Trophoblast cell (in vitro differentiated cells and primary cell): ENCODE data around the gene ABLIM3.
"Not testable (repeated sequence)": the region's sequence is repeated elsewhere in the genome, so short reads cannot be mapped to it uniquely, and the experiment has no call there.

Experiments
- DNase-seq, 2 donors: peaks; one replicate each; pipeline ENCODE4 v3.0.0-alpha.2; 2016
- H2AFZ ChIP-seq: 2 replicates; pipeline ENCODE4 v1.6.1; 2013; ENCODE audit warnings: low read length, moderate library complexity, mild to moderate bottlenecking; ENCODE audit not compliant: insufficient read depth, poor library complexity
- H2AK5ac ChIP-seq: 2 replicates; pipeline ENCODE4 v1.6.1; 2013; ENCODE audit warnings: mild to moderate bottlenecking, low read length
- H2BK120ac ChIP-seq: 2 replicates; pipeline ENCODE4 v1.6.1; 2013; ENCODE audit warnings: low read length, mild to moderate bottlenecking, moderate library complexity; ENCODE audit not compliant: insufficient read depth, poor library complexity
- H2BK12ac ChIP-seq: 2 replicates; pipeline ENCODE4 v1.6.1; 2013; ENCODE audit warnings: mild to moderate bottlenecking, low read length, moderate library complexity
- H2BK5ac ChIP-seq: 2 replicates; pipeline ENCODE4 v1.6.1; 2013; ENCODE audit warnings: low read length, low read depth, moderate library complexity, mild to moderate bottlenecking; ENCODE audit not compliant: poor library complexity
- H3K14ac ChIP-seq: 2 replicates; pipeline ENCODE4 v1.6.1; 2013; ENCODE audit warnings: mild to moderate bottlenecking, low read length
- H3K18ac ChIP-seq: 2 replicates; pipeline ENCODE4 v1.6.1; 2013; ENCODE audit warnings: mild to moderate bottlenecking, low read length
- H3K23ac ChIP-seq: 2 replicates; pipeline ENCODE4 v1.6.1; 2013; ENCODE audit warnings: low read length
- H3K27ac ChIP-seq: 2 replicates; pipeline ENCODE4 v1.5.1; 2013; ENCODE audit warnings: low read depth, mild to moderate bottlenecking, inconsistent platforms, low read length, moderate library complexity
- H3K27me3 ChIP-seq: 2 replicates; pipeline ENCODE4 v1.6.1; 2013; ENCODE audit warnings: inconsistent platforms, mild to moderate bottlenecking, low read length, moderate library complexity; ENCODE audit not compliant: insufficient read depth
- H3K36me3 ChIP-seq, 2 experiments: 1 replicate in 1 of 2; 2 replicates in 1 of 2; pipeline ENCODE4 v1.6.1; 2013; ENCODE audit warnings: low read length in 2 of 2, mild to moderate bottlenecking in 2 of 2, moderate library complexity in 1 of 2; ENCODE audit not compliant: insufficient read depth in 2 of 2, control insufficient read depth in 1 of 2
- H3K4ac ChIP-seq: 2 replicates; pipeline ENCODE4 v1.6.1; 2013; ENCODE audit warnings: low read depth, mild to moderate bottlenecking, low read length, moderate library complexity
- H3K4me1 ChIP-seq, 2 experiments: 1 replicate in 1 of 2; 2 replicates in 1 of 2; pipeline ENCODE4 v1.6.1; 2013; ENCODE audit warnings: low read length in 2 of 2, mild to moderate bottlenecking in 2 of 2, moderate library complexity in 1 of 2; ENCODE audit not compliant: insufficient read depth in 2 of 2, control insufficient read depth in 1 of 2
- H3K4me2 ChIP-seq: 2 replicates; pipeline ENCODE4 v1.6.1; 2013; ENCODE audit warnings: inconsistent platforms, mild to moderate bottlenecking, low read length, moderate library complexity
- H3K4me3 ChIP-seq: 2 replicates; pipeline ENCODE4 v1.5.1; 2013; ENCODE audit warnings: mild to moderate bottlenecking, low read depth, low read length, inconsistent platforms
- H3K79me1 ChIP-seq: one replicate; pipeline ENCODE4 v1.6.1; 2013; ENCODE audit warnings: low read length
- H3K79me2 ChIP-seq: 2 replicates; pipeline ENCODE4 v1.6.1; 2013; ENCODE audit warnings: low read length, mild to moderate bottlenecking; ENCODE audit not compliant: control insufficient read depth, insufficient read depth, poor library complexity
- H3K9ac ChIP-seq: 2 replicates; pipeline ENCODE4 v1.6.1; 2013; ENCODE audit warnings: mild to moderate bottlenecking, low read length
- H3K9me3 ChIP-seq: 2 replicates; pipeline ENCODE4 v1.6.1; 2013; ENCODE audit warnings: low read depth, mild to moderate bottlenecking, control low read depth, inconsistent platforms, low read length; ENCODE audit not compliant: insufficient read depth
- H4K12ac ChIP-seq: 2 replicates; pipeline ENCODE4 v1.6.1; 2013; ENCODE audit warnings: low read depth, mild to moderate bottlenecking, low read length, moderate library complexity
- H4K8ac ChIP-seq: 2 replicates; pipeline ENCODE4 v1.6.1; 2013; ENCODE audit warnings: low read depth, mild to moderate bottlenecking, low read length, moderate library complexity
- H4K91ac ChIP-seq: one replicate; pipeline ENCODE4 v1.6.1; 2013; ENCODE audit warnings: low read depth, mild to moderate bottlenecking, low read length, moderate library complexity
- WGBS: extraction: QIAGEN DNeasy Blood & Tissue Kit; methylation state at CpG from one replicate; pipeline ENCODE4 v1.1.7; 2013; ENCODE audit warnings: missing lambda C conversion rate; ENCODE audit not compliant: insufficient read length, insufficient coverage; ENCODE audit errors: extremely low coverage; 5-methylcytosine and 5-hydroxymethylcytosine counted together

ABLIM3 gene

DNA sequence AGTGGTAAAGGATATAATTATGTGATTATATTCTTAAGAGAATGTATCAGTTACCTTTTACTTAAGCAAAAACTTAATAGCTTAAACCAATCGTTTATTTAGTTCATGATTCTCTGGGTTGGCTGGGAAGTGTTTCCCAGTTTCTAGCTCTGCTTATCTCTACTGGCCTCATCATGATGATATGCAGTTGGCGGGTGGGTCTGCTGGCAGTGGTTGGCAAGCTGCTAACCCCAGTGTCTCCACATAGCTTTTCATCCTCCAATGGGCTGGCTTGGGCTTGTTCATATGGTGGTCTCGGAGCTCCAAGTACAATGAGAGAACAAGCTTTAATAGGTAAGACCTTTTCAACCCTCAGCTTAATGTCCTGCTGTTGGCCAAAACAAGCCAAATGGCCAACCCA lies 43.8 kb downstream of the ABLIM3 start:
- Histone ChIP-seq H4K12ac (no peak overlapping the region), H2AK5ac (no peak overlapping the region), H3K4me2 (no peak overlapping the region), H2AFZ (no peak overlapping the region), H2BK120ac (no peak overlapping the region), H3K27me3 (no peaks in the 10 kb centered on the region), H3K9ac (no peak overlapping the region), H3K36me3 (no peaks in the 10 kb centered on the region), H3K14ac (no peak overlapping the region), H3K4me1 (no peaks in the 10 kb centered on the region), H2BK12ac (no peak overlapping the region), H3K23ac (no peak overlapping the region), H3K79me1 (no peaks in the 10 kb centered on the region), H2BK5ac (no peak overlapping the region), H4K8ac (no peak overlapping the region), H3K4me3 (no peak overlapping the region), H3K9me3 (no peaks in the 10 kb centered on the region), H3K27ac (no peak overlapping the region), H3K79me2 (no peaks in the 10 kb centered on the region), H4K91ac (no peak overlapping the region), H3K18ac (no peak overlapping the region), H3K4ac (no peak overlapping the region)
- WGBS: no CpG with 5 or more reads among the region's 3 CpGs
- no peak for DNase-seq

DNA sequence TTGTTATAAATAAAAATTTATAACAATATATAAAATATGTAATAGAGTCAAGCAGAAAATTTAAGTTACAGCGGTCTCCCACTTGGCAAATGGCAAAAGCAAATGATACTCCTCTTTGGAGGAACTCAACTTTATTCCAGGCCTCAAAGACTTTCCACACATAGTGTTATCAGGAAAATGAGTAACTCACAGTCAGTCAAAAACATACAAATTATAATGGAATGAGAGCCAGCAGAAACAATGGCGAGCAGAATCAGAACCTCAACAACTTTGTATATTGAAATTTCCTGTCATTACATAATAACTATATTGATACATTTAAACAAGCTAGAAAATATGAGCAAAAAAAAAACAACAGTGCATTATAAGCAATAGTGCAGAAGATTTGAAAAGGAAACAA lies 45.2 kb downstream of the ABLIM3 start:
- H3K79me1 ChIP-seq: no peaks in the 10 kb centered on the region
- H2AK5ac ChIP-seq: no peak overlapping the region
- H2BK12ac ChIP-seq: no peak overlapping the region
- no peak overlapping the region for H3K9ac ChIP-seq
- H2BK120ac ChIP-seq: no peak overlapping the region
- no CpG with 5 or more reads among the region's 2 CpGs for WGBS
- H3K14ac ChIP-seq: no peak overlapping the region
- H3K4me1 ChIP-seq: no peaks in the 10 kb centered on the region
- H3K23ac ChIP-seq: no peak overlapping the region
- H3K18ac ChIP-seq: no peak overlapping the region
- no peak overlapping the region for H4K8ac ChIP-seq
- no peak overlapping the region for H3K4ac ChIP-seq
- no peaks in the 10 kb centered on the region for H3K79me2 ChIP-seq
- H4K12ac ChIP-seq: no peak overlapping the region
- H3K36me3 ChIP-seq: no peaks in the 10 kb centered on the region
- no peaks in the 10 kb centered on the region for H3K9me3 ChIP-seq
- H3K27ac ChIP-seq: no peak overlapping the region
- no peak for DNase-seq
- H2AFZ ChIP-seq: no peak overlapping the region
- no peak overlapping the region for H3K4me2 ChIP-seq
- H2BK5ac ChIP-seq: no peak overlapping the region
- no peak overlapping the region for H3K4me3 ChIP-seq
- no peaks in the 10 kb centered on the region for H3K27me3 ChIP-seq
- no peak overlapping the region for H4K91ac ChIP-seq

DNA sequence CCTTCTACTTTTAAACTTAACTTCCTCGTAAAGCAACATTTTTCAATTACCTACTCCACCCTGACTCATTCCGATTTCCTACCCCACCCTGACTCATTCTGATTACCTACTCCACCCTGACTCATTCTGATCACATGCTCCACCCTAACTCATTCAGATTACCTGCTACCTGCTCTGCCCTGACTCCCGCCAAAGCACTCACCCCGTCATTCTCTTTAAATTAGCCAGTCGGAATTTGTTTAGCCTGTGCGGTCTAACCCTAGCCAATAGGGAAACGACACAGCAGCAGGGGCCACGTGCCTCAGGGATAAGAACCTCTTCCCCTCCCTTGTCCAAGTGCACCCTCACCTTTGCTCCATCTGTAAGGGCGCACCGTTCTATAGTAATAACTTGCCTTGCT lies 46.3 kb downstream of the ABLIM3 start:
- not testable (repeated sequence) for H3K14ac ChIP-seq, H2AK5ac ChIP-seq, H3K27me3 ChIP-seq, H3K4me1 ChIP-seq, H3K18ac ChIP-seq, H3K79me2 ChIP-seq, H3K9ac ChIP-seq, H2BK12ac ChIP-seq, H3K23ac ChIP-seq, H3K36me3 ChIP-seq, H3K4me3 ChIP-seq, H2BK120ac ChIP-seq, H2AFZ ChIP-seq, H3K79me1 ChIP-seq, H3K4ac ChIP-seq, H3K9me3 ChIP-seq, H2BK5ac ChIP-seq, H4K91ac ChIP-seq, H4K12ac ChIP-seq, H3K27ac ChIP-seq, H3K4me2 ChIP-seq, H4K8ac ChIP-seq
- DNase-seq: peak; percentile 42 to 68
- WGBS: 100% methylated on average over 1 of the region's 10 CpGs

GRCh38 chr5:149188383-149188782 lies 47.1 kb downstream of the ABLIM3 start:
- no peaks in the 10 kb centered on the region for H3K4me1 ChIP-seq
- no peak overlapping the region for H3K27ac ChIP-seq
- no peak overlapping the region for H4K12ac ChIP-seq
- H3K79me1 ChIP-seq: no peaks in the 10 kb centered on the region
- H3K36me3 ChIP-seq: no peaks in the 10 kb centered on the region
- no peak overlapping the region for H3K4me2 ChIP-seq
- H4K8ac ChIP-seq: no peak overlapping the region
- H3K4ac ChIP-seq: no peak overlapping the region
- no peak overlapping the region for H2BK5ac ChIP-seq
- no peak overlapping the region for H2BK120ac ChIP-seq
- no CpG with 5 or more reads among the region's 3 CpGs for WGBS
- no peak overlapping the region for H3K4me3 ChIP-seq
- H4K91ac ChIP-seq: no peak overlapping the region
- no peaks in the 10 kb centered on the region for H3K79me2 ChIP-seq
- no peak overlapping the region for H3K23ac ChIP-seq
- no peak overlapping the region for H3K14ac ChIP-seq
- H3K18ac ChIP-seq: no peak overlapping the region
- no peak overlapping the region for H2BK12ac ChIP-seq
- H2AFZ ChIP-seq: no peak overlapping the region
- H3K9ac ChIP-seq: no peak overlapping the region
- no peak overlapping the region for H2AK5ac ChIP-seq
- H3K9me3 ChIP-seq: no peaks in the 10 kb centered on the region
- no peak for DNase-seq
- H3K27me3 ChIP-seq: no peaks in the 10 kb centered on the region
